Sigmoid colon (tissue), 4 donors: Measurements from ENCODE around the gene TBC1D19.
"Not testable (repeated sequence)": the region's sequence is repeated elsewhere in the genome, so short reads cannot be mapped to it uniquely, and the experiment has no call there.

ENCODE experiments used
- EP300 ChIP-seq, 4 donors: sonication (generic); formaldehyde crosslinking; IDR thresholded peaks; one replicate each; pipeline ENCODE4 v1.6.1; 2017; ENCODE audit warnings: antibody characterized with exemption in 4 of 4
- POLR2AphosphoS5 ChIP-seq, 4 donors: sonication (generic); formaldehyde crosslinking; IDR thresholded peaks; one replicate each; pipeline ENCODE4 v1.6.1; 2017; ENCODE audit warnings: antibody characterized with exemption in 4 of 4
- TF ChIP-seq, protein P1 (sequence below), 4 experiments: fragments of 450-650 bp in 3 of 4; fragments of 200-600 bp in 1 of 4; IDR thresholded peaks; one replicate each; pipeline ENCODE4 v1.5.1; 2016 to 2019; ENCODE audit warnings: antibody characterized with exemption in 4 of 4, mild to moderate bottlenecking in 3 of 4, moderate library complexity in 2 of 4

DNA sequence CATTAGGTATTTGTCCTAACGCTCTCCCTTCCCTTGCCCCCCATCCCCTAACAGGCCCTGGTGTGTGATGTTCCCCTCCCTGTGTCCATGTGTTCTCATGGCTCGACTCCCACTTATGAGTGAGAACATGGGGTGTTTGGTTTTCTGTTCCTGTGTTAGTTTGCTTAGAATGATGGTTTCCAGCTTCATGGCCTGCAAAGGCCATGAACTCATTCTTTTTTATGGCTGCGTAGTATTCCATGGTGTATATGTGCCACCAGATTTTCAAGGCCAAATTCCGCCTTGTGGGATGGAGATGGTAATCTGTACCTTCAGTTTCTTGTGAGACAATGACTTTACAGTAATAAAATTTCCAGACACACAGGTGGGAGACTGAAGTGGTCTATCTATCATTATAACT lies 2.5 kb upstream of the TBC1D19 start:
- not testable (repeated sequence) for TF ChIP-seq POLR2AphosphoS5, EP300 (IDR thresholded peaks at IDR 0.05)
- TF ChIP-seq, protein P1, sequence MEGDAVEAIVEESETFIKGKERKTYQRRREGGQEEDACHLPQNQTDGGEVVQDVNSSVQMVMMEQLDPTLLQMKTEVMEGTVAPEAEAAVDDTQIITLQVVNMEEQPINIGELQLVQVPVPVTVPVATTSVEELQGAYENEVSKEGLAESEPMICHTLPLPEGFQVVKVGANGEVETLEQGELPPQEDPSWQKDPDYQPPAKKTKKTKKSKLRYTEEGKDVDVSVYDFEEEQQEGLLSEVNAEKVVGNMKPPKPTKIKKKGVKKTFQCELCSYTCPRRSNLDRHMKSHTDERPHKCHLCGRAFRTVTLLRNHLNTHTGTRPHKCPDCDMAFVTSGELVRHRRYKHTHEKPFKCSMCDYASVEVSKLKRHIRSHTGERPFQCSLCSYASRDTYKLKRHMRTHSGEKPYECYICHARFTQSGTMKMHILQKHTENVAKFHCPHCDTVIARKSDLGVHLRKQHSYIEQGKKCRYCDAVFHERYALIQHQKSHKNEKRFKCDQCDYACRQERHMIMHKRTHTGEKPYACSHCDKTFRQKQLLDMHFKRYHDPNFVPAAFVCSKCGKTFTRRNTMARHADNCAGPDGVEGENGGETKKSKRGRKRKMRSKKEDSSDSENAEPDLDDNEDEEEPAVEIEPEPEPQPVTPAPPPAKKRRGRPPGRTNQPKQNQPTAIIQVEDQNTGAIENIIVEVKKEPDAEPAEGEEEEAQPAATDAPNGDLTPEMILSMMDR (IDR thresholded peaks at IDR 0.05) = not testable (repeated sequence)
